GM19452 (cell line): ENCODE data around the gene ACER2.
A peak's percentile ranks its signal among the peaks of the same experiment; 100 is the strongest.
"Not testable (repeated sequence)": the region's sequence is repeated elsewhere in the genome, so short reads cannot be mapped to it uniquely, and the experiment has no call there.

ENCODE experiments used
- ATAC-seq: cut with Tn5 transposase; IDR thresholded peaks from one replicate; pipeline ENCODE4 v1.9.1; 2021; ENCODE audit not compliant: unreplicated experiment

The ACER2 gene

GRCh38 chr9:19408316-19408692 lies 505 bp upstream of the ACER2 start:
- ATAC-seq = no peak

DNA sequence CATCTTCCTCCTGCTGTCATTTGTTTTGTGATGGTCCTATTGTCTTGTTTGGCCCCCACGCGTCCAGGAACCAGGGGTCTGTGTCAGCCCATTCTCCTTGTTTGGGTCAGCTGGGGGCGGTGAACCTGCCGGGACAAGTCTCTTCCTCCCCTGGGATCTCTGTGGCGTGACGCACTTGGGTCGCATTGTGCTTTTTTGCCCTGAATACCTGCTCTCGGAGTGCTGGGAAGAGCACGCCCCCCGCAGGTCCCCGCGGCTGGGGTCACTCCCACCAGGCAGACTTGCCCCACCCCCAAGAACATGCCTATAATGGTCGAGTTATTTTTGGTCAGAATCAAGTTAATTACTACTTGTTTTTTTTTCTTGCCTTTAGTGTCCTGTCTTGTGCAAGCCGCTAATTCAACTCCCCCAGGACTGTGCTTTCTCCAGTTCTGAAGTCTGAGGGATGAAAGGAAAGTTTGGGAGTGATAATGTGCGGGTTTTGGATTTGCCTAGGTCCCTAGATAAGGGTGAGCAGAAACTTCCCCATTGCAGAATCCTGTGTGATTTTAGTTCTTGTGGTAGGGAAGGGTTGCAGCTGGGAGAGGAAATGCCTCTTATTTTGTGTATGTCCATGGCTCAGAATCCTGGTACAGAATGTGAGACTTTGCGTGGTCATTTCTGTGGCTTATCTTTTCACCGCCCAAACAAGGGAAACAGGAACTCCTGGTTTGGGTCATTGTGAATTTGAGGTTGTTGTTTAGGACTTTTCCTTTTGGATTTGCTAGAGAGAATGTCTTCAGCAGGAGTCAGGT lies 789 bp downstream of the ACER2 start:
- ATAC-seq = peak; percentile 6

DNA sequence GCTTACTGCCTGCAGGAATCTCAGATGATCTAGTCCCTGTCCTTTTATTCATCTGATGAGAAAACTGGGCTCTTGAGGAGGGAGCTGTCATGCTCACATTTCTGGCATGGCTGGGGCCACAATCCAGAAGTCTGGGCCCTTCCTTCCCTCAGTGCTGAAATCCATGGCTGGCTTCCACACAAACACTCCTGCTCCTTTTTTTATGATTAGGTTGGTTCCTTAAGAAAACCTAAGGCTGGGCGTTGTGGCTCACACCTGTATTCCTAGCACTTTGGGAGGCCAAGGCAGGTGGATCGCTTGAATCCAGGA lies 1.3 kb downstream of the ACER2 start:
- no peak for ATAC-seq

- no peak for ATAC-seq
These were observed 1.8 kb downstream of the ACER2 start for GRCh38 chr9:19410594-19410993.

- no peak for ATAC-seq
These were observed 2.5 kb downstream of the ACER2 start for GRCh38 chr9:19411316-19411715.

DNA sequence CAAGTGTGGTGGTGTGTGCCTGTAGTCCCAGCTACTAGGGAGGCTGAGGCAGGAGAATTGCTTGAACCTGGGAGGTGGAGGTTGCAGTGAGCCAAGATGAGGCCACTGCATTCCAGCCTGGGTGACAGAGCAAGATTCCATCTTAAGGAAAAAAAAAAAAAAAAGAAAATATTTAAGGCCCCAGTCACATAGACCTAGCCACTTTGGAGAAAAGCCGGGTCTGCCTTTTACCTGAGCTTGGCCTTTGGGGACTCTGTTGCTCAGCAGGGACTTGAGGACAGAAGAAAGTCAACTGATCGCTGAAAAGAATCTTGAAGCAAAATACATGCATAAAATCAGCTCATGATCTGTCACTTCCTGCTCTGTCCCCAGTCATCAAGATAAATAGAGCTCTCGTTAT lies 4.6 kb downstream of the ACER2 start:
- ATAC-seq = not testable (repeated sequence)

- ATAC-seq = no peak
These were observed 7.3 kb downstream of the ACER2 start for GRCh38 chr9:19416143-19416542.

DNA sequence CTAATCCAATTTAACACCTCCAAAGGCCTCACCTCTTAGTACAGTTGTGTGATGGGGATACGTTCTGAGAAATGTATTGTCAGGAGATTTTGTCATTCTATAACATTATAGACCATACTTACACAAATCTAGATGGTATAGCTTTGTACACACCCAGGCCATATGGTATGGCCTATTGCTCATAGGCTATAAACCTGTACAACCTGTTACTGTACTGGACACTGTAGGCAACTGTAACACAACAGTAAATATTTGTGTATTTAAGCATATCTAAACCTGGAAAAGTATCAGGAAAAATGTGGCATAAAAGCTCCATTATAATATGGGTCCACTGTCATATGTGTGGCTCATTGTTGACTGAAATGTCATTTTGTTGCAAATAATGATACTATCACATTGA lies 12.1 kb downstream of the ACER2 start:
- ATAC-seq = no peak

- no peak for ATAC-seq
These were observed 14.4 kb downstream of the ACER2 start for GRCh38 chr9:19423163-19423562.

GRCh38 chr9:19424176-19424779 lies 15.5 kb downstream of the ACER2 start:
- peak; percentile 87 for ATAC-seq

DNA sequence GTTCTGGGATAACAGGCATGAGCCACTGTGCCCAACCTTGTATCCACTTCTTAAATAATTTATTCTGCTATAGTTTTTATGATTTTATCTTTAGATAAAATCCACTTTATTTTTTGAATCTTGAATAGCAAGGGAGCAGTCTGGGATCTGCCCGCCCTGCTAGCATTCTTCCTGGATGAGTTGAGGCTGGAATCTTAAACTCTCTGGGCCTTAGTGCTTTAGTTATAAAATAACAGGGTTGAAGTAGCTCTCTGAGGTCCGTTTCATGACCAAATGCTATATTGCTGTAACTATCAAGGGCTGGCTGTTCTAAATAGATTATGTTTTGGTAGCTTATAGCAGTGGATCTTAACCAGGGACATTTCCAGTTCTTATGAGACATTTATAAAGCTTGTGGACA lies 20.8 kb downstream of the ACER2 start:
- no peak for ATAC-seq

DNA sequence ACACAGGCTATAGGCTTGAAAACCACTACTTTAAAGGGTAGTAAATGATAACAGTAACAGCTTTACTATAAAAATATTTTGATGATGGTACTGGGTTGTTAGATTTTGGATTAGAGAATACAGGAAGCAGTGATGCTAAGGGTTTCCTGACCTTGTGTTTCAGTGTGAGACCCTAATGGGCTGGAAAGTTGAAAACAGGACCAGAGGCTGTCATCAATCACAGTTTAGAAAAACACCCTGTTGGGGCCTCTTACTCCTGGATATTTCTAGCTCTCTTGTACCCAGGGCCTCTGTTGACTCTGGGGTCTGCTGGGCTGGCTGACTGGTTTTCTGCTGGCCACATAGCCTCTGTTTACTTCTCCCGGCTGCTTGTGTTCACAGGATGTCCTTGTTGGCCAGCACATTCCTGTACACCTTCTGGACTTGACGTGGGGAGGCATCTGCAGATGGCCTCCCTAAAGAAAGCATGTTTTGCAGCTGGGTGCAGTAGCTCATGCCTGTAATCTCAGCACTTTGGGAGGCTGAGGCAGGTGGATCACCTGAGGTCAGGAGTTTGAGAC lies 21.5 kb downstream of the ACER2 start:
- ATAC-seq = no peak

- no peak for ATAC-seq
These were observed 22.8 kb downstream of the ACER2 start for GRCh38 chr9:19431361-19432171.

DNA sequence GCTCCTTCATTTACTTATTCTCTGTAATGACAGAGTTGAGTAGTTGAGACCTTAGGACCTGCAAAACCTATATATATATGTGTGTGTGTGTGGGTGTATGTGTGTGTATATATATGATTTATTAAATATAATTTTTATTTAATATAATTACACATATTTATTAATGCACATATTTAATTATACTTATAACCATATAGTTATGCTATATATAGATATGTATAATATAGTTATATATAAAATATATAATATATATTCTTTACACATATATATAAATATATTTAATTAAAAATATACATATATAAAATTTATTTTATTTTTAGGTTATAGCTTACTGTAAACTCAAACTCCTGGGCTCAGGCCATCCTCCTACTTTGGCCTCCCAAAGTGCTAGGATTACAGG lies 23.7 kb downstream of the ACER2 start:
- ATAC-seq = no peak

DNA sequence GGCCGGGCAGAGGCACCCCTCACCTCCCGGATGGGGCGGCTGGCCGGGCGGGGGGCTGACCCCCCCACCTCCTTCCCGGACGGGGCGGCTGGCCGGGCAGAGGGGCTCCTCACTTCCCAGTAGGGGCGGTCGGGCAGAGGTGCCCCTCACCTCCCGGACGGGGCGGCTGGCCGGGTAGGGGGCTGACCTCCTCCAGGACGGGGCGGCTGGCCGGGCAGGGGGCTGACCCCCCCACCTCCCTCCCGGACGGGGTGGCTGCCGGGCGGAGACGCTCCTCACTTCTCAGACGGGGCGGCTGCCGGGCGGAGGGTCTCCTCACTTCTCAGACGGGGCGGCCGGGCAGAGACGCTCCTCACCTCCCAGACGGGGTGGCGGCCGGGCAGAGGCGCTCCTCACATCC lies 24.9 kb downstream of the ACER2 start:
- ATAC-seq = not testable (repeated sequence)

DNA sequence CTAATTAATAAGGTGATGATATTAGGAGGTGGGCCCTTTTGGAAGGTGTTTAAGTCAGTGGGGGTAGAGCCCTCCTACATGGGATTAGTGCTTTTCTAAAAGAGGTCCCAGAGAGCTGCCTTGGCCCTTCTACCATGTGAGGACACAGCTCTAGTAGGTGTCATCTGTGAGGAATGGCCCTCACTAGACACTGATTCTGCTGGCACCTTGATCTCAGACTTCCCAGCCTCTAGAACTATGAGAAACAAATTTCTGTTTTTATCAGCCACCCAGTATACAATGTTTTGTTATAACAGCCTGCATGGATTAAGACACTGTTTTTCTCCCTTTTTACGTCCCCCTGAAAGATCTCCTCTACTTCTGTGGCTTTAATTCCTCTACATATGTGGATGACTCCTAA lies 31.6 kb downstream of the ACER2 start:
- no peak for ATAC-seq

- peak; percentile 14 for ATAC-seq
These were observed 32.2 kb downstream of the ACER2 start for GRCh38 chr9:19440823-19441580.

GRCh38 chr9:19441730-19442129 lies 32.9 kb downstream of the ACER2 start:
- peak; percentile 80 for ATAC-seq

DNA sequence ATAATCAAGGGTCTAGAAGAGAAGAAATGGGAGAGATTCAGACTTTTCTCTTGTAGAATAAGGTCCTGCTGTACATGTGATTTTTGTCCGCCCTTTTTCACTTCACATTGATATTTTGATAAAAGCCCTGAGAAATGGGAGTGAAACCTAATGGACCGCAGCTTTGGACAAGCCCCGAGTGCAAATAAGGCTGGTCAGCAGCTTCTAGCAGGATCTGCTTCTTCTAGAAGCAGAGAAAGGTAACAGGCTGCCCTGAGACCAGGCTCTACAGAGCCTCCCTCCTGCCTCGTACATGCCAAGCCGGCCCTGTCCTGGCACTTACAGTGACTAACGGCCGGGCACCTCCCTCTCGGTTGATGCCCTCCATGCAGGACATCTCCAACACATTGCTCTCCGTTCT lies 33.4 kb downstream of the ACER2 start:
- ATAC-seq = no peak

DNA sequence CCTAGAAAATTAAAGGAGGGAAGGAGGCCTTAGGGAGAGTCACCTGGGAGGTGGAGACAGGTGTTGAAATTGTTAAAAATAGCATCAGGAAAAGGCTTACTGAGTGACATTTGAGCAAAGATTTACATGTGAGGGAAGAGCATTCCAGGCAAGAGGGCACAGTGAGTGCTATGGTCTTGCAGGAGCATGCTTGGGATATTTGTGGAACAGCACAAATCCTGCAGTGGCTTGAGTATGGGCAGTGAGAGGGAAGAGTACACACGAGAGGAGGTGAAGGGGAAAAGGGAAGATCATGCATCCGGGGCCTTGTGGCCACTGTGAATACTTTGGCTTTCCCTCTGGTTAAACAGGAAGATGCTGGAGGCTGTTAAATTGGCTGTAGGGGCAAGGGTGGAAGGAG lies 36.6 kb downstream of the ACER2 start:
- no peak for ATAC-seq

- ATAC-seq = no peak
These were observed 37.6 kb downstream of the ACER2 start for GRCh38 chr9:19446361-19446861.
